PFSK-1 (cell line): Measurements from ENCODE around the gene WDR36.

Experiments
- SIN3A ChIP-seq: IDR thresholded peaks from 2 replicates; pipeline ENCODE4 v1.6.1; 2012; ENCODE audit warnings: mild to moderate bottlenecking, low read length, moderate library complexity, borderline replicate concordance; ENCODE audit not compliant: insufficient read depth
- TAF1 ChIP-seq: IDR thresholded peaks from 2 replicates; pipeline ENCODE4 v1.6.1; 2012; ENCODE audit warnings: low read length, control low read depth, borderline replicate concordance; ENCODE audit not compliant: insufficient read depth
- TF ChIP-seq, protein P1 (sequence below), 2 experiments: IDR thresholded peaks; 2 replicates each; pipeline versions ENCODE4 v1.6.1 to v1.8.0; 2011 to 2012; ENCODE audit warnings: low read depth in 2 of 2, low read length in 2 of 2, control low read depth in 1 of 2, inconsistent platforms in 1 of 2, mild to moderate bottlenecking in 1 of 2, moderate library complexity in 1 of 2; ENCODE audit not compliant: insufficient read depth in 1 of 2

GRCh38 chr5:111151998-111152397 lies 59.9 kb downstream of the WDR36 start:
- TF ChIP-seq TAF1 (no peak), SIN3A (no peak)
- TF ChIP-seq, protein P1, sequence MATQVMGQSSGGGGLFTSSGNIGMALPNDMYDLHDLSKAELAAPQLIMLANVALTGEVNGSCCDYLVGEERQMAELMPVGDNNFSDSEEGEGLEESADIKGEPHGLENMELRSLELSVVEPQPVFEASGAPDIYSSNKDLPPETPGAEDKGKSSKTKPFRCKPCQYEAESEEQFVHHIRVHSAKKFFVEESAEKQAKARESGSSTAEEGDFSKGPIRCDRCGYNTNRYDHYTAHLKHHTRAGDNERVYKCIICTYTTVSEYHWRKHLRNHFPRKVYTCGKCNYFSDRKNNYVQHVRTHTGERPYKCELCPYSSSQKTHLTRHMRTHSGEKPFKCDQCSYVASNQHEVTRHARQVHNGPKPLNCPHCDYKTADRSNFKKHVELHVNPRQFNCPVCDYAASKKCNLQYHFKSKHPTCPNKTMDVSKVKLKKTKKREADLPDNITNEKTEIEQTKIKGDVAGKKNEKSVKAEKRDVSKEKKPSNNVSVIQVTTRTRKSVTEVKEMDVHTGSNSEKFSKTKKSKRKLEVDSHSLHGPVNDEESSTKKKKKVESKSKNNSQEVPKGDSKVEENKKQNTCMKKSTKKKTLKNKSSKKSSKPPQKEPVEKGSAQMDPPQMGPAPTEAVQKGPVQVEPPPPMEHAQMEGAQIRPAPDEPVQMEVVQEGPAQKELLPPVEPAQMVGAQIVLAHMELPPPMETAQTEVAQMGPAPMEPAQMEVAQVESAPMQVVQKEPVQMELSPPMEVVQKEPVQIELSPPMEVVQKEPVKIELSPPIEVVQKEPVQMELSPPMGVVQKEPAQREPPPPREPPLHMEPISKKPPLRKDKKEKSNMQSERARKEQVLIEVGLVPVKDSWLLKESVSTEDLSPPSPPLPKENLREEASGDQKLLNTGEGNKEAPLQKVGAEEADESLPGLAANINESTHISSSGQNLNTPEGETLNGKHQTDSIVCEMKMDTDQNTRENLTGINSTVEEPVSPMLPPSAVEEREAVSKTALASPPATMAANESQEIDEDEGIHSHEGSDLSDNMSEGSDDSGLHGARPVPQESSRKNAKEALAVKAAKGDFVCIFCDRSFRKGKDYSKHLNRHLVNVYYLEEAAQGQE (IDR thresholded peaks at IDR 0.05; ENCODE audit: insufficient read depth in 1 of 2, low read depth in 2 of 2, low read length in 2 of 2): no peak
